Trophoblast cell (in vitro differentiated cells and primary cell): ENCODE measurements around the gene CD36.

ENCODE experiments used
- DNase-seq, 2 donors: peaks; one replicate each; pipeline ENCODE4 v3.0.0-alpha.2; 2016
- H2AFZ ChIP-seq: 2 replicates; pipeline ENCODE4 v1.6.1; 2013; ENCODE audit warnings: low read length, moderate library complexity, mild to moderate bottlenecking; ENCODE audit not compliant: insufficient read depth, poor library complexity
- H2AK5ac ChIP-seq: 2 replicates; pipeline ENCODE4 v1.6.1; 2013; ENCODE audit warnings: mild to moderate bottlenecking, low read length
- H2BK120ac ChIP-seq: 2 replicates; pipeline ENCODE4 v1.6.1; 2013; ENCODE audit warnings: low read length, mild to moderate bottlenecking, moderate library complexity; ENCODE audit not compliant: insufficient read depth, poor library complexity
- H2BK12ac ChIP-seq: 2 replicates; pipeline ENCODE4 v1.6.1; 2013; ENCODE audit warnings: mild to moderate bottlenecking, low read length, moderate library complexity
- H2BK5ac ChIP-seq: 2 replicates; pipeline ENCODE4 v1.6.1; 2013; ENCODE audit warnings: low read length, low read depth, moderate library complexity, mild to moderate bottlenecking; ENCODE audit not compliant: poor library complexity
- H3K14ac ChIP-seq: 2 replicates; pipeline ENCODE4 v1.6.1; 2013; ENCODE audit warnings: mild to moderate bottlenecking, low read length
- H3K18ac ChIP-seq: 2 replicates; pipeline ENCODE4 v1.6.1; 2013; ENCODE audit warnings: mild to moderate bottlenecking, low read length
- H3K23ac ChIP-seq: 2 replicates; pipeline ENCODE4 v1.6.1; 2013; ENCODE audit warnings: low read length
- H3K27ac ChIP-seq: 2 replicates; pipeline ENCODE4 v1.5.1; 2013; ENCODE audit warnings: low read depth, mild to moderate bottlenecking, inconsistent platforms, low read length, moderate library complexity
- H3K27me3 ChIP-seq: 2 replicates; pipeline ENCODE4 v1.6.1; 2013; ENCODE audit warnings: inconsistent platforms, mild to moderate bottlenecking, low read length, moderate library complexity; ENCODE audit not compliant: insufficient read depth
- H3K36me3 ChIP-seq, 2 experiments: 1 replicate in 1 of 2; 2 replicates in 1 of 2; pipeline ENCODE4 v1.6.1; 2013; ENCODE audit warnings: low read length in 2 of 2, mild to moderate bottlenecking in 2 of 2, moderate library complexity in 1 of 2; ENCODE audit not compliant: insufficient read depth in 2 of 2, control insufficient read depth in 1 of 2
- H3K4ac ChIP-seq: 2 replicates; pipeline ENCODE4 v1.6.1; 2013; ENCODE audit warnings: low read depth, mild to moderate bottlenecking, low read length, moderate library complexity
- H3K4me1 ChIP-seq, 2 experiments: 1 replicate in 1 of 2; 2 replicates in 1 of 2; pipeline ENCODE4 v1.6.1; 2013; ENCODE audit warnings: low read length in 2 of 2, mild to moderate bottlenecking in 2 of 2, moderate library complexity in 1 of 2; ENCODE audit not compliant: insufficient read depth in 2 of 2, control insufficient read depth in 1 of 2
- H3K4me2 ChIP-seq: 2 replicates; pipeline ENCODE4 v1.6.1; 2013; ENCODE audit warnings: inconsistent platforms, mild to moderate bottlenecking, low read length, moderate library complexity
- H3K4me3 ChIP-seq: 2 replicates; pipeline ENCODE4 v1.5.1; 2013; ENCODE audit warnings: mild to moderate bottlenecking, low read depth, low read length, inconsistent platforms
- H3K79me1 ChIP-seq: one replicate; pipeline ENCODE4 v1.6.1; 2013; ENCODE audit warnings: low read length
- H3K79me2 ChIP-seq: 2 replicates; pipeline ENCODE4 v1.6.1; 2013; ENCODE audit warnings: low read length, mild to moderate bottlenecking; ENCODE audit not compliant: control insufficient read depth, insufficient read depth, poor library complexity
- H3K9ac ChIP-seq: 2 replicates; pipeline ENCODE4 v1.6.1; 2013; ENCODE audit warnings: mild to moderate bottlenecking, low read length
- H3K9me3 ChIP-seq: 2 replicates; pipeline ENCODE4 v1.6.1; 2013; ENCODE audit warnings: low read depth, mild to moderate bottlenecking, control low read depth, inconsistent platforms, low read length; ENCODE audit not compliant: insufficient read depth
- H4K12ac ChIP-seq: 2 replicates; pipeline ENCODE4 v1.6.1; 2013; ENCODE audit warnings: low read depth, mild to moderate bottlenecking, low read length, moderate library complexity
- H4K8ac ChIP-seq: 2 replicates; pipeline ENCODE4 v1.6.1; 2013; ENCODE audit warnings: low read depth, mild to moderate bottlenecking, low read length, moderate library complexity
- H4K91ac ChIP-seq: one replicate; pipeline ENCODE4 v1.6.1; 2013; ENCODE audit warnings: low read depth, mild to moderate bottlenecking, low read length, moderate library complexity
- WGBS: extraction: QIAGEN DNeasy Blood & Tissue Kit; methylation state at CpG from one replicate; pipeline ENCODE4 v1.1.7; 2013; ENCODE audit warnings: missing lambda C conversion rate; ENCODE audit not compliant: insufficient read length, insufficient coverage; ENCODE audit errors: extremely low coverage; 5-methylcytosine and 5-hydroxymethylcytosine counted together

Gene CD36

GRCh38 chr7:80660939-80661338 is 22.5 kb downstream of the CD36 start:
- Histone ChIP-seq H3K9me3 (no peaks in the 10 kb centered on the region), H3K36me3 (no peaks in the 10 kb centered on the region), H3K4me3 (no peak overlapping the region), H4K8ac (no peak overlapping the region), H3K79me1 (peaks cover 3% of the 10 kb centered on the region), H3K4ac (no peak overlapping the region), H2BK120ac (no peak overlapping the region), H2BK12ac (no peak overlapping the region), H3K27ac (no peak overlapping the region), H2BK5ac (no peak overlapping the region), H4K91ac (no peak overlapping the region), H3K23ac (no peak overlapping the region), H3K14ac (no peak overlapping the region), H3K4me2 (no peak overlapping the region), H3K79me2 (no peaks in the 10 kb centered on the region), H2AFZ (no peak overlapping the region), H3K18ac (no peak overlapping the region), H3K4me1 (no peaks in the 10 kb centered on the region), H4K12ac (no peak overlapping the region), H3K27me3 (no peaks in the 10 kb centered on the region), H3K9ac (no peak overlapping the region), H2AK5ac (no peak overlapping the region)
- DNase-seq = no peak
- WGBS = no CpG with 5 or more reads among the region's 4 CpGs

DNA sequence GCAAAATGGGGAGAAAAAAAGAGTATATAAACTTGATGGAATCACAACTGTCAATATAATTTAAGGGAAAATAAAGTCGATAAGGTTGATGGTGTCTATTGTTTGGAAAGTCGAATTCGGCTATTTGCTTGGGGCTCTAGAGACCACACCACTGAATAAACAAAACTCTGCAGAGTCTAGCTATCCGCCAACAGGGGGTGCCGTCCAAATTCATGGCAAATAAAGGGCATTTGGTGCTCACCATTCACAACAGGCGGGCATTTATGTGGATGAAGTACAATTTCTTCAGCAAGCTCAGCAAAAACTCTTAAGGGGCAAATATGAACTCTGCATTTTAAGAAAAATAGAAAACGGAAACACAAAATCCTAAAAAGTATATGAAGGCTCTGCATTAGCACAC is 23.3 kb downstream of the CD36 start:
- Histone ChIP-seq H3K4ac (no peak overlapping the region), H2AFZ (no peak overlapping the region), H3K27ac (no peak overlapping the region), H4K8ac (no peak overlapping the region), H4K91ac (no peak overlapping the region), H4K12ac (no peak overlapping the region), H3K9ac (no peak overlapping the region), H3K36me3 (no peaks in the 10 kb centered on the region), H3K14ac (no peak overlapping the region), H3K79me1 (peaks cover 3% of the 10 kb centered on the region), H3K27me3 (no peaks in the 10 kb centered on the region), H3K9me3 (no peaks in the 10 kb centered on the region), H3K23ac (no peak overlapping the region), H2BK120ac (no peak overlapping the region), H3K4me3 (no peak overlapping the region), H3K79me2 (no peaks in the 10 kb centered on the region), H2AK5ac (no peak overlapping the region), H2BK5ac (no peak overlapping the region), H3K4me1 (no peaks in the 10 kb centered on the region), H3K4me2 (no peak overlapping the region), H2BK12ac (no peak overlapping the region), H3K18ac (no peak overlapping the region)
- no CpG with 5 or more reads among the region's 7 CpGs for WGBS
- DNase-seq = no peak

GRCh38 chr7:80662252-80662651 is 23.8 kb downstream of the CD36 start:
- no peak overlapping the region for H3K14ac ChIP-seq
- H3K36me3 ChIP-seq = no peaks in the 10 kb centered on the region
- no peak overlapping the region for H3K23ac ChIP-seq
- H3K4me1 ChIP-seq = no peaks in the 10 kb centered on the region
- H2BK12ac ChIP-seq = no peak overlapping the region
- H2AFZ ChIP-seq = no peak overlapping the region
- H3K18ac ChIP-seq = no peak overlapping the region
- no CpG with 5 or more reads among the region's 13 CpGs for WGBS
- no peak for DNase-seq
- no peak overlapping the region for H3K4me2 ChIP-seq
- no peak overlapping the region for H3K4me3 ChIP-seq
- H2BK5ac ChIP-seq = no peak overlapping the region
- H3K27me3 ChIP-seq = no peaks in the 10 kb centered on the region
- no peak overlapping the region for H4K12ac ChIP-seq
- H4K8ac ChIP-seq = no peak overlapping the region
- H3K4ac ChIP-seq = no peak overlapping the region
- no peaks in the 10 kb centered on the region for H3K9me3 ChIP-seq
- H4K91ac ChIP-seq = no peak overlapping the region
- no peak overlapping the region for H3K27ac ChIP-seq
- peaks cover 3% of the 10 kb centered on the region for H3K79me1 ChIP-seq
- H3K9ac ChIP-seq = no peak overlapping the region
- H2AK5ac ChIP-seq = no peak overlapping the region
- no peaks in the 10 kb centered on the region for H3K79me2 ChIP-seq
- H2BK120ac ChIP-seq = no peak overlapping the region

DNA sequence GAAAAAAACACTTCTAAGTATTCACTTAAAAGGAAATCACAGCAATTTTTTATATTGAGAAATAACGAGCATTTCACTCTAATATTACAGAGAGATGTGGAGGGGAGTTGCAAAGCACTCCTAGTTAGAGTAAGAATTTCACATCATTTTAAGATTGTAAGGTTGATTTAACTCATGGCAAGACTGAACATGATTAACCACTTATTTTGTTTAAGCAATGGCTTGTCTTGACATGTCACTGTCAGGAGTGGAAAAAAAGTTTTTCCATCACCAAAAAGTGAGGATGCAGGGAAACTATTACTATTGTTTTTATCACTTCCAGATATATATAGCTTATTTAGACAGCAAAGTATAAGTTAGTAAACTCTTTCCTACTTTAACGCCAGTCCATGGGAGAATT is 27.1 kb downstream of the CD36 start:
- H3K4me3 ChIP-seq = no peak overlapping the region
- no peaks in the 10 kb centered on the region for H3K79me2 ChIP-seq
- H2BK12ac ChIP-seq = no peak overlapping the region
- H3K4me1 ChIP-seq = peaks cover 0 to 4% of the 10 kb centered on the region in 2 experiments
- H3K27me3 ChIP-seq = no peaks in the 10 kb centered on the region
- H3K9ac ChIP-seq = no peak overlapping the region
- H3K9me3 ChIP-seq = no peaks in the 10 kb centered on the region
- no peak overlapping the region for H2BK120ac ChIP-seq
- no peaks in the 10 kb centered on the region for H3K36me3 ChIP-seq
- no peak overlapping the region for H2AK5ac ChIP-seq
- no peak overlapping the region for H3K4ac ChIP-seq
- H3K27ac ChIP-seq = no peak overlapping the region
- H3K18ac ChIP-seq = no peak overlapping the region
- no peak overlapping the region for H3K23ac ChIP-seq
- H4K91ac ChIP-seq = no peak overlapping the region
- no peak overlapping the region for H4K12ac ChIP-seq
- H3K79me1 ChIP-seq = no peaks in the 10 kb centered on the region
- no peak overlapping the region for H3K4me2 ChIP-seq
- no peak overlapping the region for H2AFZ ChIP-seq
- H3K14ac ChIP-seq = no peak overlapping the region
- no peak for DNase-seq
- H4K8ac ChIP-seq = no peak overlapping the region
- no peak overlapping the region for H2BK5ac ChIP-seq
- no CpG with 5 or more reads among the region's 2 CpGs for WGBS
